GM12875 (cell line): ENCODE measurements around the gene NF1.

Experiments
- H3K4me3 ChIP-seq: one replicate; pipeline ENCODE4 v1.5.1; 2011; ENCODE audit warnings: low read depth, low read length, control low read depth
- CTCF ChIP-seq: IDR thresholded peaks from 2 replicates; pipeline ENCODE4 v1.5.1; 2011; ENCODE audit warnings: low read depth, mild to moderate bottlenecking, control low read depth, inconsistent platforms, low read length, moderate library complexity, borderline replicate concordance; ENCODE audit not compliant: insufficient read depth

Gene NF1

DNA sequence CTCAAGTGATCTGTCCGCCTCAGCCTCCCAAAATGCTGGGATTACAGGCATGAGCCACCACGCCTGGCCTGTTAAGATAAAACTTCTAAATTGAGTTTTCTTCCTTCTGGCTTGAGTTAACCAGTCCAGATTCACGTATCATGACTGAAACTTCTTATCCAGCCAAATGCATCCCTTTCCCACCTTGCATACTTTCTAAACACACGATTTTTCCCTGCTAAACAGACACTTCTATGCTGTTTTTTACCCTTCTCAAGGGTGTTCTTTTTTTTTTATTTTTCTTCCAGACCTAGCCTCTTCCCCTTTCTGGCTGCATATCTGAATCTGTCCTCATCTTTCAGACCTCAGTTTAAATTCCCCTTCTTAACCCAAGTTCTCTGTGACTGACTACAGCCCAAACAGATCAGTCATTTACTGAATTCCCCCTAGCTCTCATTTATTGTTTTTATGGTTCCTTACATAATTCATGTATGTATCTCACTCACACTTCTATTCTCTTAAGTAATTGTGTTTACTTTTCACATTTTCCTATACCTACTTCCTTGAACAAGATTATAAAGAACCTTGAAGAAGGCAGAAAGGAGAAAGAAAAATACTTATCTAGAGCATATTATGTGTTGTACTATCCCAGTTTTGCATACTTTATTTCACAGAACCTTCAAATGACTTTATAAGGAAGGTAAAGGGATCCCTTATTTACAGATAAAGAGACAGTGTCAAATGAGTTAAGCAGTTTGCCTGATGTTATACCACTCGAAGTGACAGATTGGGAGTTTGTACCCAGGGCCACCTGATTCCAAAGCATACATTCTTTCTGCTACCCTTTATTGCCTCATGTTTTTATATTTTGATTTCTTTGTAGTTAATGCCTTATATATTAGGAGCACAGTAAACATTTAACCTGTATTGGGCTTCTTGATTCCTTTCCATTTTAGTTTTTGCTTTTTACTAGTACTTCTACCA, 213.9 kb downstream of the NF1 start:
- TF ChIP-seq CTCF: no peak
- H3K4me3 ChIP-seq: peak overlapping the region; percentile 6

DNA sequence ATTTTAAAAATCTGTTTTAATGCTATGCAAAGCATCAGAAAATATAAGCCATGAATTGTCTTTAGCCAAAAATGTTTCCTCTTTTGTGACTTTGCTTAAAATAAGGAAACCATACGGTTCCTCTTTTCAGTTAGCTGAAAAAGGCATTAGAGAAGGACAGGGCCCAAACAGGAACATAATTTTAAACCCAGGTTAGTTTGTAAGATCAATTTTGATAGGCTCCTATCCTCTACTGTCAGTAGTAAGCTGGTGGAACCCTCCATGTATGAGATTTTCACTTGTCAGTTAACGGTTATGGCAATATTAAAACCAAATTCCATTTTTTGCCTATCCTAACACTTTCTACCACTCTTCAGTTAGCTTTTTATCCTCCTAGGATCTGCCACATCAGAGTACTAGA, 214.8 kb downstream of the NF1 start:
- peak overlapping the region; percentile 26 for H3K4me3 ChIP-seq
- no peak for TF ChIP-seq CTCF

DNA sequence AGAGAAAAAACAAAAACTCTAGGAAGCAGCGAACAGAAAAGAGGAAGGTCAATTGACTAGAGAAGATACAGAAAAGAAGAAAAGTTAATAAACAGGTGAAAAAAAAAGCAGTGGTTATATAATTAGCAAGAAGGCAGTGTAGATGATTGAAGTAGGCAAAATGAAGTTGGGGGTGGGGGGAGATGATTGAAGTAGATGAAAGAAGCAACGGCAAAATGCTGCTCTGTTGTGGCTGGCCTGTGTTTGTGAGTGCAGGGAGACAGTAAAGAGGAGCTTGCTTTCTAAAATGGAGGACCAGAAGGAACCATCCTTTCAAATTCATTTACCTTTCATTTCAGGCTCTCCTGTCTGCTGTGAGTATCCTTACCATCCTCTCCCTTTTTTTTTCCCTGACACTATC, 215.5 kb downstream of the NF1 start:
- TF ChIP-seq CTCF: no peak
- H3K4me3 ChIP-seq: peak overlapping the region; percentile 43

GRCh38 chr17:31310886-31311285, 216.1 kb downstream of the NF1 start:
- H3K4me3 ChIP-seq: peak overlapping the region; percentile 42
- TF ChIP-seq CTCF: no peak

DNA sequence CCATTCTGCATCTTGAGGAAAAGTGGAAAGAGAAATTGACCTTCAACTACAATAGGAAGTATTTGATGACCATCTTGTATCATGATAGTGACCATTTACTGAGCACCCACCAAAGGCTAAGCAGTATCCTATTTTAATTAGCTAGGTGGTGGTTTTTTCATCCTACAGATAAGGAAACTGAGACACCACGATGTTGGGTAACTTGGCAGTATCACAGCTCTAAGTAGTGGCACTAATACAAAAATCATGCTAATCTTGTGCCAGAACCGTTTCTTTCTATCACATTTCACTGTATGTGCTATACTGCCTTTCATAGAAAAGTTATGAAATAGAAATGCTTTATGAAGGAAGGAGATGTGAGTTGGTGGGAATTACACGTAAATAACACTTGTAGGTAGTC, 216.7 kb downstream of the NF1 start:
- no peak for TF ChIP-seq CTCF
- H3K4me3 ChIP-seq: peak overlapping the region; percentile 42

DNA sequence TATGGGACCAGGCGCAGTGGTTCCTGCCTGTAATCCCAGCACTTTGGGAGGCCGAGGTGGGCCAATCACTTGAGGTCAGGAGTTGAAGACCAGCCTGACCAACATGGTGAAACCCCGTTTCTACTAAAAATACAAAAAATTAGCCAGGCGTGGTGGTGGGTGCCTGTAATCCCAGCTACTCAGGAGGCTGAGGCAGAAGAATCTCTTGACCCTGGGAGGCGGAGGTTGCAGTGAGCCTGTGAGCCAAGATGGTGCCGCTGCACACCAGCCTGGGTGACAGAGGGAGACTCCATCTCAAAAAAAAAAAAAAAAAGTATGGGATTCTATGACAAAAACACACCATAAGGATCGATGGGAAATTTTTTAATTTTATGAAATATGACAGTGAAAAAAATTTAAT, 217.4 kb downstream of the NF1 start:
- H3K4me3 ChIP-seq: peak overlapping the region; percentile 42

DNA sequence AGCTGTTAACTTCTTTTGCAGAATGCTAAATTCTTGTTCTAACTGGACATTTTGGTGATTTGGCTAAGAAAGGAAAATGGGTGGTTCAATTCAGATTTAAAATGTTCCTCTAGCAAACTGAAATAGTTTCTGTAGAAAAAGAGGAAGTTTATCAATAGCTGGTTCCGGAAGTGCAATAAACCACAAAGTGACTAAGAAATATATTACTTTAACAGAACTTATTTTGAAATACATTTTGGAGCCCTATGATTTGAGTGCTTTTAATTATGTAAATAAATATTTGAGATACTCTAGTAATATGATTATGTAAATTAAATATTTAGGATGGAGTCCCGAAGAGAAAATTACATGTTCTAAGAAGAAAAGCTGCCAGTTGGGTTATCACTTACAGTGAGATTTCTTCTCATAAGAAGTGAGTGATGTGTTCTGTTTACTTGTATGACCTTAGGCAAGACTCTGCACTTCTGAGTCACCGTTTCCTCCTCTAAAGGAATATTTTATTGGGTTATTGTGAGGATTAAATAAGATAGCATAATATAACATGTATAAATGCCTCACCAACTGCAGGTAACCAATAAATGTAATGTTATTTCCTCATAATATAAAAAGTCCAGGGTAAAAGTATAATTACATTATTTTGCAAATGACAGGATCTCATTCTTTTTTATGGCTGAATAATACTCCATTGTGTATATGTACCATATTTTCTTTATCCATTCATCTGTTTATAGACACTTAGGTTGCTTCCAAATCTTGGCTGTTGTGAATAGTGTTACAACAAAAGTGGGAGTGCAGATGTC, 219.4 kb downstream of the NF1 start, which contains the start of gene EVI2B:
Gene EVI2B, minus strand, starts transcription at position 73 of the 800 bp plus-strand sequence. CDS start 8,445 bp downstream, outside the sequence.
- TF ChIP-seq CTCF: no peak
- H3K4me3 ChIP-seq: peak within 1 kb of the TSS; percentile 45
